Inferior parietal cortex (tissue), 1 donor: ENCODE data around the gene BTNL9.
"Not testable (repeated sequence)": the region's sequence is repeated elsewhere in the genome, so short reads cannot be mapped to it uniquely, and the experiment has no call there.

Experiments
- DNase-seq: peaks from one replicate; pipeline ENCODE4 v3.0.0-alpha.2; 2016; ENCODE audit errors: extremely low spot score

BTNL9 gene

GRCh38 chr5:181061645-181062044 lies 21.6 kb downstream of the BTNL9 start:
- DNase-seq: no peak

- DNase-seq: no peak
Measured at GRCh38 chr5:181062631-181063030, 22.6 kb downstream of the BTNL9 start.

- DNase-seq: no peak
Measured at GRCh38 chr5:181063514-181063913, 23.4 kb downstream of the BTNL9 start.

GRCh38 chr5:181064987-181065386 lies 24.9 kb downstream of the BTNL9 start:
- no peak for DNase-seq

- no peak for DNase-seq
Measured at GRCh38 chr5:181069767-181070491, 29.9 kb downstream of the BTNL9 start.

- DNase-seq: no peak
Measured at GRCh38 chr5:181070523-181070922, 30.5 kb downstream of the BTNL9 start.

- DNase-seq: no peak
Measured at GRCh38 chr5:181071257-181071656, 31.2 kb downstream of the BTNL9 start.

- DNase-seq: no peak
Measured at GRCh38 chr5:181076920-181077319, 36.9 kb downstream of the BTNL9 start.

GRCh38 chr5:181081989-181082388 lies 41.9 kb downstream of the BTNL9 start:
- no peak for DNase-seq

GRCh38 chr5:181084621-181085195 lies 44.6 kb downstream of the BTNL9 start:
- DNase-seq: no peak

GRCh38 chr5:181086026-181086883 lies 46.2 kb downstream of the BTNL9 start:
- DNase-seq: no peak

GRCh38 chr5:181086884-181087205 lies 46.8 kb downstream of the BTNL9 start:
- no peak for DNase-seq

GRCh38 chr5:181087309-181087708 lies 47.2 kb downstream of the BTNL9 start:
- DNase-seq: no peak

- DNase-seq: no peak
Measured at GRCh38 chr5:181088289-181088688, 48.2 kb downstream of the BTNL9 start.

- no peak for DNase-seq
Measured at GRCh38 chr5:181092428-181092827, 52.4 kb downstream of the BTNL9 start.

GRCh38 chr5:181095162-181095561 lies 55.1 kb downstream of the BTNL9 start:
- DNase-seq: not testable (repeated sequence)

- DNase-seq: not testable (repeated sequence)
Measured at GRCh38 chr5:181096721-181097382, 56.8 kb downstream of the BTNL9 start.

- DNase-seq: not testable (repeated sequence)
Measured at GRCh38 chr5:181097383-181097753, 57.3 kb downstream of the BTNL9 start.

- DNase-seq: not testable (repeated sequence)
Measured at GRCh38 chr5:181097759-181098491, 57.9 kb downstream of the BTNL9 start.

- DNase-seq: no peak
Measured at GRCh38 chr5:181098762-181099601, 58.9 kb downstream of the BTNL9 start.
